ENCODE results near the gene KCNH1.

GRCh38 chr1:210828996-210829596 lies 304.9 kb downstream of the KCNH1 start:
- TF ChIP-seq CTCF (IDR thresholded peaks at IDR 0.05; ENCODE audit: poor library complexity) (no peak), EZH2phosphoT487 (IDR thresholded peaks at IDR 0.05; ENCODE audit: low read depth, severe bottlenecking, unreplicated experiment) (no peak)
